Measurements from ENCODE around the gene STK11.

The STK11 gene

GRCh38 chr19:1252221-1252820, 46.7 kb downstream of the STK11 start:
- DNase-seq, result peak; percentile 42

- DNase-seq, result peak; percentile 65
Observed at GRCh38 chr19:1252821-1253513, 47.4 kb downstream of the STK11 start.

- no peak for DNase-seq
Observed at GRCh38 chr19:1253514-1254080, 48.0 kb downstream of the STK11 start.

- DNase-seq, result no peak
Observed at GRCh38 chr19:1254081-1254527, 48.5 kb downstream of the STK11 start.

- DNase-seq, result no peak
Observed at GRCh38 chr19:1254530-1255185, 49.1 kb downstream of the STK11 start.

- no peak for DNase-seq
Observed at GRCh38 chr19:1255186-1256161, 49.9 kb downstream of the STK11 start.

GRCh38 chr19:1256646-1257474, 51.3 kb downstream of the STK11 start:
- DNase-seq, result no peak

GRCh38 chr19:1257475-1258162, 52.0 kb downstream of the STK11 start:
- DNase-seq, result no peak

- DNase-seq, result no peak
Observed at GRCh38 chr19:1258163-1258492, 52.5 kb downstream of the STK11 start.

- no peak for DNase-seq
Observed at GRCh38 chr19:1258707-1259205, 53.2 kb downstream of the STK11 start.

- DNase-seq, result peak; percentile 60
Observed at GRCh38 chr19:1259206-1259875, 53.8 kb downstream of the STK11 start.

- DNase-seq, result peak; percentile 44
Observed at GRCh38 chr19:1259876-1260748, 54.5 kb downstream of the STK11 start.

- peak; percentile 96 for DNase-seq
Observed at GRCh38 chr19:1260749-1261537, 55.4 kb downstream of the STK11 start.

GRCh38 chr19:1261538-1261797, 55.9 kb downstream of the STK11 start:
- peak; percentile 28 for DNase-seq

GRCh38 chr19:1261798-1262622, 56.4 kb downstream of the STK11 start:
- DNase-seq, result no peak

GRCh38 chr19:1262623-1263123, 57.1 kb downstream of the STK11 start:
- DNase-seq, result no peak

GRCh38 chr19:1263188-1263587, 57.6 kb downstream of the STK11 start:
- no peak for DNase-seq

Measured in stimulated activated CD4-positive, alpha-beta T cell treated with anti-CD3 and anti-CD28 coated beads, Interleukin-12 subunit alpha, Interleukin-12 subunit beta, amount 100 ng/mL, for 4 hours (primary cell).